HFF-Myc (cell line): ENCODE results near the gene PRDX5.

Experiments used
- DNase-seq: peaks from one replicate; pipeline ENCODE4 v3.0.0-alpha.2; 2011; ENCODE audit warnings: low read depth; ENCODE audit errors: extremely low read depth
- H3K4me3 ChIP-seq: replicated peaks from 2 replicates; pipeline ENCODE4 v1.5.1; 2011; ENCODE audit warnings: low read depth, mild to moderate bottlenecking, control low read depth, low read length
- CTCF ChIP-seq: IDR thresholded peaks from 2 replicates; pipeline ENCODE4 v1.5.1; 2012; ENCODE audit warnings: mild to moderate bottlenecking, low read depth, low read length, control low read depth; ENCODE audit errors: missing control alignments

The PRDX5 gene

GRCh38 chr11:64285885-64286800, 31.8 kb upstream of the PRDX5 start:
- no peak for DNase-seq
- TF ChIP-seq CTCF, result peak; percentile 9
- H3K4me3 ChIP-seq, result peak overlapping the region; percentile 70

GRCh38 chr11:64286801-64287159, 31.1 kb upstream of the PRDX5 start:
- TF ChIP-seq CTCF, result no peak
- no peak for DNase-seq
- no peak overlapping the region for H3K4me3 ChIP-seq

GRCh38 chr11:64287676-64288352, 30.1 kb upstream of the PRDX5 start:
- no peak overlapping the region for H3K4me3 ChIP-seq
- DNase-seq, result no peak
- TF ChIP-seq CTCF, result no peak

GRCh38 chr11:64288353-64288750, 29.6 kb upstream of the PRDX5 start:
- H3K4me3 ChIP-seq, result no peak overlapping the region
- no peak for TF ChIP-seq CTCF
- no peak for DNase-seq

GRCh38 chr11:64289002-64289564, 28.8 kb upstream of the PRDX5 start:
- DNase-seq, result no peak
- H3K4me3 ChIP-seq, result no peak overlapping the region
- TF ChIP-seq CTCF, result no peak

- no peak for DNase-seq
- no peak for TF ChIP-seq CTCF
- H3K4me3 ChIP-seq, result no peak overlapping the region
Observed at GRCh38 chr11:64290352-64291261, 27.3 kb upstream of the PRDX5 start.
